RWPE1 (cell line): ENCODE results near the gene QRFP.

ENCODE experiments used
- CTCF ChIA-PET: fragments of 350-600 bp; sonication (Branson Sonifier 250); formaldehyde crosslinking; extraction: SDS; loops from one replicate; lab custom pipeline; 2021; lab: Yijun Ruan, JAX
- POLR2A ChIA-PET: fragments of 400-600 bp; formaldehyde crosslinking; extraction: SDS; loops from one replicate; lab custom pipeline; 2020; ENCODE audit warnings: antibody characterized with exemption; ENCODE audit not compliant: low non-redundant PET; lab: Yijun Ruan, JAX
- DNase-seq: peaks from one replicate; pipeline ENCODE4 v3.0.0; 2012; ENCODE audit warnings: low spot score
- H3K27ac ChIP-seq: fragments of 450-650 bp; 2 replicates; pipeline ENCODE4 v1.5.1; 2017
- TF ChIP-seq, protein P1 (sequence below): fragments of 450-650 bp; conservative IDR thresholded peaks from 2 replicates; pipeline ENCODE4 v1.5.1; 2017; ENCODE audit warnings: low read depth, mild to moderate bottlenecking

Gene QRFP

DNA sequence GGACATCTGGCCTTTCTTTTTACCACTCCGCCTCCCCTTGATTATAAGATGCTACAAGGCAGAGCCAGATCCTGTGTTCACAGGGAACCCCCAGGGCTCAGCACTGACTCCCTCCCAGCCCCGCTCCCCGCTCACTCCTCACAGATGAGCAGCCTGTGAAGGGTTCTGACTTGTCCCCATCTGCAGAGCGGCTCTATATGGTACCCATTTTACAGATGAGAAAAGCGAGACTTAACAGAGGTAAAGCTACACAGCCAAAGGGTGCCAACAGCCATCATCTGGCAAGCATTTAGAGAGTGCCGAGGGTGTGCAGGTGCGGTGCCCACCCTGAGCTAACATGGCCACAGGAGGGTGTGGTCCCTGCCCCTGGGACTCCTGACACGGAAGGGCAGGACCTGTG is 23.6 kb upstream of the QRFP start:
- ChIA-PET CTCF (no interaction called here), POLR2A (no interaction called here)
- DNase-seq: no peak
- no peak overlapping the region for H3K27ac ChIP-seq
- TF ChIP-seq, protein P1, sequence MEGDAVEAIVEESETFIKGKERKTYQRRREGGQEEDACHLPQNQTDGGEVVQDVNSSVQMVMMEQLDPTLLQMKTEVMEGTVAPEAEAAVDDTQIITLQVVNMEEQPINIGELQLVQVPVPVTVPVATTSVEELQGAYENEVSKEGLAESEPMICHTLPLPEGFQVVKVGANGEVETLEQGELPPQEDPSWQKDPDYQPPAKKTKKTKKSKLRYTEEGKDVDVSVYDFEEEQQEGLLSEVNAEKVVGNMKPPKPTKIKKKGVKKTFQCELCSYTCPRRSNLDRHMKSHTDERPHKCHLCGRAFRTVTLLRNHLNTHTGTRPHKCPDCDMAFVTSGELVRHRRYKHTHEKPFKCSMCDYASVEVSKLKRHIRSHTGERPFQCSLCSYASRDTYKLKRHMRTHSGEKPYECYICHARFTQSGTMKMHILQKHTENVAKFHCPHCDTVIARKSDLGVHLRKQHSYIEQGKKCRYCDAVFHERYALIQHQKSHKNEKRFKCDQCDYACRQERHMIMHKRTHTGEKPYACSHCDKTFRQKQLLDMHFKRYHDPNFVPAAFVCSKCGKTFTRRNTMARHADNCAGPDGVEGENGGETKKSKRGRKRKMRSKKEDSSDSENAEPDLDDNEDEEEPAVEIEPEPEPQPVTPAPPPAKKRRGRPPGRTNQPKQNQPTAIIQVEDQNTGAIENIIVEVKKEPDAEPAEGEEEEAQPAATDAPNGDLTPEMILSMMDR: no peak

- TF ChIP-seq, protein P1: no peak
- DNase-seq: no peak
- CTCF ChIA-PET: interaction anchor here (0.6 kb wide), 1 partner anchor 233 kb away, joined by 3 read pairs; no protein-coding TSS in a partner anchor
- POLR2A ChIA-PET: no interaction called here
- no peak overlapping the region for H3K27ac ChIP-seq
Observed at GRCh38 chr9:130919559-130920145, 23.0 kb upstream of the QRFP start.

DNA sequence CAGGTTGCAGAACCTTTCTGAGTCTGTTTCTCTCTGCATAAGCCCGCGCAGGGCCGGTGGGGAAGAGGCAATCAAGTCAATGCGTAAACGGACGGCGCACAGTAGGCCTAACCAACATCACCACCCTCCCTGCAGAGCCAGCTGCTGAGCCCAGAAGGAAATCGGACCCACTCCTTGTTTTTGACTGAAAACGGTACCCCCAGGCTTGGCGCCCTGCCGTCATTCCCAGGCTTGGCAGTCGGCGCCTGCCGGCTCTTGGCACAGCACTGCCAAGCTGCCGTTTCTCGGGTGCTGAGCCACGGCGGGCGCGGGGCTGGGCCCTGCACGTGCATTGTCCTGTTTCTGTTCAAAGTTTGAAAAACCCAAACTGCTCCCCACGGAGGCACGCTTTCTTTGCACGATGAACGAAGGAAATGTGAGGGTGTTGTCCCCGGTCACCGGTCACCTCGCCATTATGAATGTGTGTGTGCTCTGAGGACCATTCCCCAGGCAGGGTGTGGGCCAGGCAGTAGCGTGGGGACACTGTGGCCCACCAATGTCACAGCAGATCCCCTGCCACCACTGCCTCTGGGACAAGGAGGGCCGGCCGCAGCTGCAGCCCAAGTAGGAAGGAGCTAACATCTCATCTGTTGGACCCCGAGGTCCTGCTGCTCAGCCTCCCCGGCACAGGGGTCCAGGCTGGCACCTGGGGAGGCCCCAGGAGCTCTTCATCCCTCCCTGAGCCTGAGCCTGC is 22.4 kb upstream of the QRFP start:
- TF ChIP-seq, protein P1: no peak
- no peak for DNase-seq
- ChIA-PET POLR2A (no interaction called here), CTCF (interaction anchor here (0.6 to 1.5 kb wide), 5 partner anchors 49 to 233 kb away, joined by 3 read pairs; no protein-coding TSS in a partner anchor)
- no peak overlapping the region for H3K27ac ChIP-seq

- CTCF ChIA-PET: interaction anchor here (0.6 to 1.5 kb wide), 6 partner anchors 26 to 128 kb away, joined by 3 to 6 read pairs (median 3); no protein-coding TSS in a partner anchor
Observed at GRCh38 chr9:130918101-130918825, 21.7 kb upstream of the QRFP start.

DNA sequence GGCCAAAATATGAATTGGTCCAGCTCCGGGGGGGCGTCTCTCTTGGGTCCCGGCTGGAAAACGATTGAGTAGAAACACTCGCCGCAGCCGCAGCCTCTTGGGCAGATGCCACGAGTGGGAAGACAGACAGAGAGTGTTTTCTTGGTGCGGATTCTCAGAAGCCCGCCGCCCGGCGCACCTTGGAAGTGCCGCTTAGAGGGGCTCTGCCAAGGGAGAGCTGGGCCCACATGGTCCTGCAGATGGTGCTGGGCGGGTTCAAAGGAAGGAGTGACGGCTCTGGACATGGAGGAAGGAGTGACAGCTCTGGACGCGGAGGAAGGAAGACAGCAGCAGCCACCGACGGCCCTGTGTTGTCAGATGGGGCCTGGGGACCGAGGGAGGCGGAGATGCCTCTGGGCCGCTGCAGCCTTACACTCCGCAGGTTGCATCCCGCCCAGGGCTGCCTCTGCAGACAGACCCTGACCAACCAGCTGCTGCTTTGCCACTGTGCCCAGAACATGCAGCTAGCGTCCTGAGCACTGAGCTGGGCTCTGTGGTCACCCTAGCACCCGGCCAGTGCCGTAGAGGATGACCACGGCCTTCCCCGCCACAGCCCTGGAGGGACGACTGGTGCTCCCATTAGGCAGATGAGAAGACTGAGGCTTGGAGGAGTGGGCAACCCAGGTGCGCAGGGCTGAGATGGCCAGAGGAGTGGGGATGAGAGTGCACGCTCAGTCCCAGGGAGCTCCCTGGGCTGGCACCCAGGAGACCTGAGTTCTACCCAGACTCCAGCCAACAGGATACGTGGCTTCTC is 20.8 kb upstream of the QRFP start:
- H3K27ac ChIP-seq: no peak overlapping the region
- ChIA-PET POLR2A (no interaction called here), CTCF (interaction anchor here (0.7 to 1.5 kb wide), 3 partner anchors 25 to 78 kb away, joined by 3 to 6 read pairs (median 3); no protein-coding TSS in a partner anchor)
- DNase-seq: no peak
- TF ChIP-seq, protein P1: no peak

More at GRCh38 chr9:130918101-130918825, 21.7 kb upstream of the QRFP start:
- no peak overlapping the region for H3K27ac ChIP-seq
- no peak for DNase-seq
- POLR2A ChIA-PET: no interaction called here
- TF ChIP-seq, protein P1: no peak
